LNCAP (cell line): Measurements from ENCODE around the gene ZNF343.

Experiments
- TF ChIP-seq, protein P1 (sequence below): fragments of 450-650 bp; IDR thresholded peaks from 2 replicates; pipeline ENCODE4 v1.5.1; 2017; ENCODE audit warnings: mild to moderate bottlenecking

Gene ZNF343

DNA sequence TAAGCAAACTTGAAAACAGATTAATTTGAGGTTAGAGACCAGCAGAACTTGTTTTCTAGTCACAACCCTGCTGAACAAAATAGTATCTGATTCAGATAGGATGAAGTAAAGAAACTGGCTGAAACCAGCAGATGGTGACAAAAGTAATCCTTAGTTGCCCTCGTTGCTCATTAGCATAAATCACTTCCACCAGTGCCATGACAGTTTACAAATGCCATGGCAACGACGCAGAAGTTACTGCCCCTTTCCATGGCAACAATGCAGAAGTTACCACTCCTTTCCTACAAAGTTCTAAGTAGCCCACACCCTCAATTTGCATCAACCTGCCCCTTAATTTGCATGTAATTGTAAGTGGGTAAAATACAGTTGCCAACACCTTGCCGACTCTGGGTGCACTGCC is 61.9 kb downstream of the ZNF343 start:
- TF ChIP-seq, protein P1, sequence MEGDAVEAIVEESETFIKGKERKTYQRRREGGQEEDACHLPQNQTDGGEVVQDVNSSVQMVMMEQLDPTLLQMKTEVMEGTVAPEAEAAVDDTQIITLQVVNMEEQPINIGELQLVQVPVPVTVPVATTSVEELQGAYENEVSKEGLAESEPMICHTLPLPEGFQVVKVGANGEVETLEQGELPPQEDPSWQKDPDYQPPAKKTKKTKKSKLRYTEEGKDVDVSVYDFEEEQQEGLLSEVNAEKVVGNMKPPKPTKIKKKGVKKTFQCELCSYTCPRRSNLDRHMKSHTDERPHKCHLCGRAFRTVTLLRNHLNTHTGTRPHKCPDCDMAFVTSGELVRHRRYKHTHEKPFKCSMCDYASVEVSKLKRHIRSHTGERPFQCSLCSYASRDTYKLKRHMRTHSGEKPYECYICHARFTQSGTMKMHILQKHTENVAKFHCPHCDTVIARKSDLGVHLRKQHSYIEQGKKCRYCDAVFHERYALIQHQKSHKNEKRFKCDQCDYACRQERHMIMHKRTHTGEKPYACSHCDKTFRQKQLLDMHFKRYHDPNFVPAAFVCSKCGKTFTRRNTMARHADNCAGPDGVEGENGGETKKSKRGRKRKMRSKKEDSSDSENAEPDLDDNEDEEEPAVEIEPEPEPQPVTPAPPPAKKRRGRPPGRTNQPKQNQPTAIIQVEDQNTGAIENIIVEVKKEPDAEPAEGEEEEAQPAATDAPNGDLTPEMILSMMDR = no peak
